Measurements from ENCODE around the gene TEX13D.

- TF ChIP-seq POLR2A (IDR thresholded peaks at IDR 0.05; ENCODE audit: low read length) = no peak
- no peak for TF ChIP-seq GATA1 (IDR thresholded peaks at IDR 0.05; ENCODE audit: low read depth, low read length)
Measured at GRCh38 chrX:124300405-124300804, 32.1 kb upstream of the TEX13D start.
